Thyroid gland (tissue), 4 donors: ENCODE measurements around the gene DALRD3. TPM values are rescaled to one million over a fixed set of nuclear protein-coding genes. Genes with fewer than 3 reads are reported as not detected.
"Not testable (repeated sequence)": the region's sequence is repeated elsewhere in the genome, so short reads cannot be mapped to it uniquely, and the experiment has no call there.

Experiments
- DNase-seq, 2 donors: peaks; one replicate each; pipeline ENCODE4 v3.0.0-alpha.2; 2019
- H3K27ac ChIP-seq, 3 donors: fragments of 200-600 bp; sonication (generic); 1 replicate in 2 of 3; 2 replicates in 1 of 3; pipeline ENCODE4 v1.5.1; 2016 to 2019; ENCODE audit warnings: mild to moderate bottlenecking in 1 of 3, moderate library complexity in 1 of 3
- H3K27me3 ChIP-seq: fragments of 200-600 bp; sonication (generic); one replicate; pipeline ENCODE4 v1.5.1; 2019
- H3K36me3 ChIP-seq, 2 donors: fragments of 200-600 bp; sonication (generic); one replicate each; pipeline ENCODE4 v1.5.1; 2016 to 2019
- H3K4me1 ChIP-seq, 2 donors: fragments of 200-600 bp; sonication (generic); one replicate each; pipeline ENCODE4 v1.5.1; 2017 to 2019
- H3K4me3 ChIP-seq, 3 donors: fragments of 200-600 bp; sonication (generic); replicated peaks in 1 of 3; 1 replicate in 2 of 3; 2 replicates in 1 of 3; pipeline ENCODE4 v1.5.1; 2016; ENCODE audit warnings: mild to moderate bottlenecking in 1 of 3
- H3K9me3 ChIP-seq: fragments of 200-600 bp; sonication (generic); one replicate; pipeline ENCODE4 v1.5.1; 2017
- POLR2A ChIP-seq, 2 donors: fragments of 450-650 bp; IDR thresholded peaks; one replicate each; pipeline ENCODE4 v1.6.1; 2017; ENCODE audit warnings: antibody characterized with exemption in 2 of 2, mild to moderate bottlenecking in 2 of 2, moderate library complexity in 1 of 2
- WGBS, 2 donors: methylation state at CpG; one replicate each; pipeline ENCODE4 v1.1.5; 2017; 5-methylcytosine and 5-hydroxymethylcytosine counted together
- intact Hi-C: fragments of 100-400 bp; cut with DNase I; formaldehyde crosslinking; loops from one replicate; pipeline ENCODE4 v1.15.1; 2023
- total RNA-seq, 4 donors: library from RNA; depleted of rRNA; stranded (reverse); fragments of >200 nt; gene quantifications; one replicate each; pipeline ENCODE4 v1.2.3, GENCODE V29; 2016
- TF ChIP-seq, protein P1 (sequence below), 6 experiments: fragments of 200-600 bp in 3 of 6; fragments of 450-650 bp in 3 of 6; sonication (generic) in 3 of 6; IDR thresholded peaks; one replicate each; pipeline ENCODE4 v1.5.1; 2016 to 2019; ENCODE audit warnings: antibody characterized with exemption in 6 of 6, mild to moderate bottlenecking in 2 of 6, inconsistent platforms in 1 of 6, moderate library complexity in 1 of 6

Gene DALRD3
- total RNA-seq, 4 donors from 2014 or later = 43.1 to 91.4 (median 60.0) TPM

- WGBS, 2 donors = 81 to 82% methylated on average over 3 of the region's 3 CpGs
- Histone ChIP-seq H3K27ac (no peak overlapping the region), H3K4me3 (no peak overlapping the region), H3K36me3 (peaks cover 4 to 8% of the 10 kb centered on the region in 2 donors), H3K27me3 (no peaks in the 10 kb centered on the region), H3K9me3 (no peaks in the 10 kb centered on the region), H3K4me1 (peaks cover 18 to 25% of the 10 kb centered on the region in 2 donors)
- intact Hi-C loops = no loop called here
- no peak for TF ChIP-seq POLR2A (IDR thresholded peaks at IDR 0.05)
- TF ChIP-seq, protein P1, sequence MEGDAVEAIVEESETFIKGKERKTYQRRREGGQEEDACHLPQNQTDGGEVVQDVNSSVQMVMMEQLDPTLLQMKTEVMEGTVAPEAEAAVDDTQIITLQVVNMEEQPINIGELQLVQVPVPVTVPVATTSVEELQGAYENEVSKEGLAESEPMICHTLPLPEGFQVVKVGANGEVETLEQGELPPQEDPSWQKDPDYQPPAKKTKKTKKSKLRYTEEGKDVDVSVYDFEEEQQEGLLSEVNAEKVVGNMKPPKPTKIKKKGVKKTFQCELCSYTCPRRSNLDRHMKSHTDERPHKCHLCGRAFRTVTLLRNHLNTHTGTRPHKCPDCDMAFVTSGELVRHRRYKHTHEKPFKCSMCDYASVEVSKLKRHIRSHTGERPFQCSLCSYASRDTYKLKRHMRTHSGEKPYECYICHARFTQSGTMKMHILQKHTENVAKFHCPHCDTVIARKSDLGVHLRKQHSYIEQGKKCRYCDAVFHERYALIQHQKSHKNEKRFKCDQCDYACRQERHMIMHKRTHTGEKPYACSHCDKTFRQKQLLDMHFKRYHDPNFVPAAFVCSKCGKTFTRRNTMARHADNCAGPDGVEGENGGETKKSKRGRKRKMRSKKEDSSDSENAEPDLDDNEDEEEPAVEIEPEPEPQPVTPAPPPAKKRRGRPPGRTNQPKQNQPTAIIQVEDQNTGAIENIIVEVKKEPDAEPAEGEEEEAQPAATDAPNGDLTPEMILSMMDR (IDR thresholded peaks at IDR 0.05) = no peak
- DNase-seq = no peak
Measured at GRCh38 chr3:49009396-49009795, 9.0 kb downstream of the DALRD3 start.

GRCh38 chr3:49008627-49009026 is 9.8 kb downstream of the DALRD3 start:
- H3K27ac ChIP-seq, H3K36me3 ChIP-seq, H3K27me3 ChIP-seq, H3K4me3 ChIP-seq, H3K9me3 ChIP-seq, DNase-seq, intact Hi-C loops: not testable (repeated sequence)
- WGBS, 2 donors = 88 to 92% methylated on average over 5 of the region's 5 CpGs
- peaks cover 18 to 25% of the 10 kb centered on the region in 2 donors for H3K4me1 ChIP-seq

- no peaks in the 10 kb centered on the region for H3K27me3 ChIP-seq
- peak overlapping the region; percentile 72 to 86 (median 84) for H3K4me3 ChIP-seq
- H3K9me3 ChIP-seq = no peaks in the 10 kb centered on the region
- DNase-seq = peak; percentile 87 to 90
- H3K36me3 ChIP-seq = peaks cover 0 to 4% of the 10 kb centered on the region in 2 donors
- TF ChIP-seq, protein P1 (IDR thresholded peaks at IDR 0.05) = no peak
- TF ChIP-seq POLR2A (IDR thresholded peaks at IDR 0.05) = no peak
- H3K4me1 ChIP-seq = peaks cover 18 to 25% of the 10 kb centered on the region in 2 donors
- peak overlapping the region; percentile 96 to 98 (median 96) for H3K27ac ChIP-seq
- intact Hi-C loops = no loop called here
- WGBS, 2 donors = 9 to 19% methylated on average over 20 to 34 of the region's 41 CpGs
Measured at GRCh38 chr3:49007771-49008528, 10.4 kb downstream of the DALRD3 start.

- DNase-seq = peak; percentile 99
- Histone ChIP-seq H3K36me3 (no peaks in the 10 kb centered on the region), H3K4me1 (peaks cover 18 to 25% of the 10 kb centered on the region in 2 donors), H3K4me3 (peak within 1 kb of the TSS; percentile 72 to 86 (median 84)), H3K27me3 (no peaks in the 10 kb centered on the region), H3K9me3 (no peaks in the 10 kb centered on the region), H3K27ac (peak within 1 kb of the TSS; percentile 96 to 98 (median 96))
- intact Hi-C loops = no loop called here
- 0% methylated on average over 24 to 61 of the region's 65 CpGs for WGBS, 2 donors
- TF ChIP-seq POLR2A (IDR thresholded peaks at IDR 0.05) = peak in 1 of 2 donors; percentile 85
- TF ChIP-seq, protein P1 (IDR thresholded peaks at IDR 0.05) = peak in 3 of 6 experiments; percentile 36 to 49 (median 45)
Measured at GRCh38 chr3:49007068-49007770, 11.2 kb downstream of the DALRD3 start, which contains the start of gene WDR6. WDR6 (plus strand) TSS chr3:49007391; CDS start chr3:49007432, 41 bp downstream.

DNA sequence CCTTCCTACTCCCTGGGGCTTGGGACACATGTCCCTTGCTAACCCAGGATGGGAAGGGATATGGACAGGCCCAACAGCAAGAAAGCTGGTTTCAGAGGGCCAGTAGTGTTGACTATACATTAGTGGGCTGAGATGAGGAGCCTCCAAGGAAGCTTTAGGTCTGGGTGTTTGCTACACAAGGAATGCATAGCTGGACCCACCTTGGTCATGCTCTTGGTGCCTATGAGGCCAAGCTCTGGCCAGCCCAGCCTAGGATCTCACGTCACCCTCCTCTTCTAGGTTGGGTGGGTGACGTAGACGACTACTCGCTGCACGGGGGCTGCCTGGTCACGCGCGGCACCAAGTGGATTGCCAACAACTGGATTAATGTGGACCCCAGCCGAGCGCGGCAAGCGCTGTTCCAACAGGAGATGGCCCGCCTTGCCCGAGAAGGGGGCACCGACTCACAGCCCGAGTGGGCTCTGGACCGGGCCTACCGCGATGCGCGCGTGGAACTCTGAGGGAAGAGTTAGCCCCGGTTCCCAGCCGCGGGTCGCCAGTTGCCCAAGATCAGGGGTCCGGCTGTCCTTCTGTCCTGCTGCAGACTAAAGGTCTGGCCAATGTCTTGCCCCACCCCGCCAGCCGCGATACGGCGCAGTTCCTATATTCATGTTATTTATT is 11.8 kb downstream of the DALRD3 start:
- Histone ChIP-seq H3K9me3 (no peaks in the 10 kb centered on the region), H3K27me3 (no peaks in the 10 kb centered on the region), H3K4me1 (peaks cover 18 to 25% of the 10 kb centered on the region in 2 donors), H3K36me3 (no peaks in the 10 kb centered on the region), H3K4me3 (peak overlapping the region; percentile 36 to 86 (median 72)), H3K27ac (peak overlapping the region; percentile 96 to 98 (median 96))
- intact Hi-C loops = no loop called here
- TF ChIP-seq, protein P1 (IDR thresholded peaks at IDR 0.05) = no peak
- peak in 1 of 2 donors; percentile 14 for TF ChIP-seq POLR2A (IDR thresholded peaks at IDR 0.05)
- DNase-seq = peak; percentile 50 to 57
- WGBS, 2 donors = 0 to 1% methylated on average over 2 to 27 of the region's 32 CpGs
